Measurements from ENCODE around the gene DNAJB6.

DNA sequence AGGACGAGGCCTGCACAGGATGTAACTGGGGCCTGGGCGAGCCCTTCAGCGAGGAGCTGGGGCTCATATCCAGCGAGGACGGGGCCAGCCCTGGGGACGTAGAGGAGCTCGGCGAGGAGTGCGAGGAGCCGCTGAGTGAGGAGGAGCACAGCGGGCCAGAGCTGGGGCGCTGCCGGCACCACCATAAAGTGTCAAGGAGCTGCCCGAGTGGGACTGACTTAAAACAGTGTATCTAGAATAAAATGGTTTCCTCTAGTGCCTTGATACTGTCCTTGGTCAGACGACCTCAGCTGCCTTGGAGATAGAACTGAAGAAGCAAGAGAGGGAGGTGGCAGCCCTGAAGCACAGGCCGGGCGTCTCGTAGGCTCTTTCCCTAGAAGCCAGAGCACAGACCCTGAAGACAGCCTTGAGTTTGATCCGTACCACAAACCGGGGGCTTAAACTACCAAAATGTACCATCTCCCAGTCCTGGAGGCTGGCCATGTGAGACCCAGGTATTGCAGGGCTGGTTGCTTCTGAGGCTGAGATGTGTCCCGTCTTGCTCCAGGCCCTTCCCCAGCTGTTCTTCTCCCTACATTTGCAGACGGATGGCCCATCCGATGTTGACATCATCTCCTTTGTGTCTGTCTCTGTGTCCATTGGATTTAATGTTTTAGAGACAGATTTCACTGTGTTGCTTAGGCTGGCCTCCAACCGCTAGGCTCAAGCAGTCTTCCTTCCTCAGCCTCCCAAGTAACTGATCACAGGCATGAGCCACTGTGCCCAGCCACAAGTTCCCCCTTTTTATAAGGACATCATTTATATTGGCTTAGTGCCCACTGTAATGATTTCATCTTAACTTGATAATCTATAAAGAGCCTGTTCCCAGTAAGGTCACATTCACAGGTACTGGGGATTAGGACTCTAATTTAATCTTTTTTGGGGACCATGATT, 35.8 kb downstream of the DNAJB6 start:
- TF ChIP-seq, protein P1, sequence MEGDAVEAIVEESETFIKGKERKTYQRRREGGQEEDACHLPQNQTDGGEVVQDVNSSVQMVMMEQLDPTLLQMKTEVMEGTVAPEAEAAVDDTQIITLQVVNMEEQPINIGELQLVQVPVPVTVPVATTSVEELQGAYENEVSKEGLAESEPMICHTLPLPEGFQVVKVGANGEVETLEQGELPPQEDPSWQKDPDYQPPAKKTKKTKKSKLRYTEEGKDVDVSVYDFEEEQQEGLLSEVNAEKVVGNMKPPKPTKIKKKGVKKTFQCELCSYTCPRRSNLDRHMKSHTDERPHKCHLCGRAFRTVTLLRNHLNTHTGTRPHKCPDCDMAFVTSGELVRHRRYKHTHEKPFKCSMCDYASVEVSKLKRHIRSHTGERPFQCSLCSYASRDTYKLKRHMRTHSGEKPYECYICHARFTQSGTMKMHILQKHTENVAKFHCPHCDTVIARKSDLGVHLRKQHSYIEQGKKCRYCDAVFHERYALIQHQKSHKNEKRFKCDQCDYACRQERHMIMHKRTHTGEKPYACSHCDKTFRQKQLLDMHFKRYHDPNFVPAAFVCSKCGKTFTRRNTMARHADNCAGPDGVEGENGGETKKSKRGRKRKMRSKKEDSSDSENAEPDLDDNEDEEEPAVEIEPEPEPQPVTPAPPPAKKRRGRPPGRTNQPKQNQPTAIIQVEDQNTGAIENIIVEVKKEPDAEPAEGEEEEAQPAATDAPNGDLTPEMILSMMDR (IDR thresholded peaks at IDR 0.05; ENCODE audit: insufficient read depth, low read length, poor library complexity, severe bottlenecking) = no peak
- no peak for TF ChIP-seq EZH2phosphoT487 (conservative IDR thresholded peaks at IDR 0.05; ENCODE audit: low read length)
